ENCODE measurements around the gene DYNC1H1. TPM values are rescaled to one million over a fixed set of nuclear protein-coding genes. Genes with fewer than 3 reads are reported as not detected.

Gene DYNC1H1
- polyA plus RNA-seq, 1 donor (not counting 4 experiments of a cell fraction or from before 2014, with no cell fraction given) = 166 TPM

DNA sequence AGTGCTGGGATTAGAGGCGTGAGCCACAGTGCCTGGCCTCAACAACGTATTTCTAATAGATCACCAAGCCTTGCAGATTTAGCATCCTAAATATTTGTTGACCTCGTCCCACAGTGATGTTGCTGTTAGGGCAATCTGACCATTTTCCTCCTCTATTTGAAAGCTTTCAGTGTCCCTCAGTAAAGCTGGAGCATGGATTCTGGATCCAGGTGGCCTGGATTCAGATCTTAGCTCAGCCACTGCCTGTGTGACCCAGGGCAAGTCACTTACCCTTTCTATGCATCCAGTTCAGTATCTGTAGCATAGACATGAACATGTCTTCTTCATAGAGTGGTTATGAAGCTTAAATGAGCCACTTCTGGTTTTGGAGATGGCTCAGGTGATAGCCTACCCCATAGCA is 126.3 kb downstream of the DYNC1H1 start:
- TF ChIP-seq, protein P1, sequence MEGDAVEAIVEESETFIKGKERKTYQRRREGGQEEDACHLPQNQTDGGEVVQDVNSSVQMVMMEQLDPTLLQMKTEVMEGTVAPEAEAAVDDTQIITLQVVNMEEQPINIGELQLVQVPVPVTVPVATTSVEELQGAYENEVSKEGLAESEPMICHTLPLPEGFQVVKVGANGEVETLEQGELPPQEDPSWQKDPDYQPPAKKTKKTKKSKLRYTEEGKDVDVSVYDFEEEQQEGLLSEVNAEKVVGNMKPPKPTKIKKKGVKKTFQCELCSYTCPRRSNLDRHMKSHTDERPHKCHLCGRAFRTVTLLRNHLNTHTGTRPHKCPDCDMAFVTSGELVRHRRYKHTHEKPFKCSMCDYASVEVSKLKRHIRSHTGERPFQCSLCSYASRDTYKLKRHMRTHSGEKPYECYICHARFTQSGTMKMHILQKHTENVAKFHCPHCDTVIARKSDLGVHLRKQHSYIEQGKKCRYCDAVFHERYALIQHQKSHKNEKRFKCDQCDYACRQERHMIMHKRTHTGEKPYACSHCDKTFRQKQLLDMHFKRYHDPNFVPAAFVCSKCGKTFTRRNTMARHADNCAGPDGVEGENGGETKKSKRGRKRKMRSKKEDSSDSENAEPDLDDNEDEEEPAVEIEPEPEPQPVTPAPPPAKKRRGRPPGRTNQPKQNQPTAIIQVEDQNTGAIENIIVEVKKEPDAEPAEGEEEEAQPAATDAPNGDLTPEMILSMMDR (optimal IDR thresholded peaks at IDR 0.05 in 1 of 3, IDR thresholded peaks at IDR 0.05 in 1 of 3, conservative IDR thresholded peaks at IDR 0.05 in 1 of 3; ENCODE audit: extremely low read depth in 1 of 3, insufficient read depth in 2 of 3, low read length in 3 of 3) = no peak
- TF ChIP-seq EZH2 (IDR thresholded peaks at IDR 0.05; ENCODE audit: low read length) = no peak
- Histone ChIP-seq H3K79me2 (ENCODE audit: control insufficient read depth, insufficient read depth, low read length) (peaks cover 12% of the 10 kb centered on the region), H3K9ac (ENCODE audit: control insufficient read depth, extremely low read depth, insufficient read depth, low read length) (no peak overlapping the region), H3K27ac (ENCODE audit: control insufficient read depth, insufficient read depth, low read length) (no peak overlapping the region), H3K27me3 (ENCODE audit: control insufficient read depth, extremely low read depth, insufficient read depth, low read length) (no peaks in the 10 kb centered on the region), H3K4me1 (ENCODE audit: control insufficient read depth, extremely low read depth, insufficient read depth, low read length) (peaks cover 17% of the 10 kb centered on the region), H3K9me3 (ENCODE audit: control insufficient read depth, low read depth, low read length) (no peaks in the 10 kb centered on the region), H3K9me1 (ENCODE audit: control insufficient read depth, extremely low read depth, insufficient read depth, low read length) (no peaks in the 10 kb centered on the region), H2AFZ (ENCODE audit: control insufficient read depth, low read length) (no peak overlapping the region), H3K4me3 (ENCODE audit: control insufficient read depth in 2 of 3, extremely low read depth in 1 of 3, insufficient read depth in 2 of 3, low read depth in 1 of 3, low read length in 3 of 3) (no peak overlapping the region), H3K36me3 (ENCODE audit: control insufficient read depth in 2 of 2, extremely low read depth in 1 of 2, insufficient read depth in 2 of 2, low read length in 2 of 2) (peaks cover 0 to 2% of the 10 kb centered on the region in 2 experiments), H4K20me1 (ENCODE audit: control insufficient read depth, extremely low read depth, insufficient read depth, low read length) (no peaks in the 10 kb centered on the region), H3K4me2 (ENCODE audit: control insufficient read depth, extremely low read depth, insufficient read depth, low read depth, low read length) (no peak overlapping the region)
- dilution Hi-C loops (cut with MboI; ENCODE audit: extremely low pct_ligation_motif_present, low sequenced_read_pairs) = no loop called here
- FAIRE-seq (no peak), DNase-seq (ENCODE audit: low read depth, low spot score) (no peak)

DNA sequence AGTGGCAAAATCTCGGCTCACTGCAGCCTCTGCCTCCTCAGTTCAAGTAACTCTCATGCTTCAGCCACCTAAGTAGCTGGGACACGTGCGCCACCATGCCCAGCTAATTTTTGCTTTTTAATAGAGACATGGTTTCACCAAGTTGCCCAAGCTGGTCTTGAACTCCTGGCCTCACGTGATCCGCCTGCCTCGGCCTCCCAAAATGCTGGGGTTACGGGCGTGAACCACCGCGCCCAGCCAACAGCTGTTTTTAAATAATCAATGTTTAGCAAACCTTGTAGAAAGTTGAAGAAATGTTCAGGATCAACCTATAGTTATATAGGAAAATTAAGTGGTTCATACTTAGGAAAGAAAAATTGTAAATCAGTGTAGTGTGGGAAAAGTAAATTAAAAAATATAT is 128.4 kb downstream of the DYNC1H1 start:
- Histone ChIP-seq H3K4me3 (ENCODE audit: control insufficient read depth in 2 of 3, extremely low read depth in 1 of 3, insufficient read depth in 2 of 3, low read depth in 1 of 3, low read length in 3 of 3) (no peak overlapping the region), H2AFZ (ENCODE audit: control insufficient read depth, low read length) (no peak overlapping the region), H3K79me2 (ENCODE audit: control insufficient read depth, insufficient read depth, low read length) (no peaks in the 10 kb centered on the region), H3K27ac (ENCODE audit: control insufficient read depth, insufficient read depth, low read length) (no peak overlapping the region), H3K9ac (ENCODE audit: control insufficient read depth, extremely low read depth, insufficient read depth, low read length) (no peak overlapping the region), H3K9me3 (ENCODE audit: control insufficient read depth, low read depth, low read length) (no peaks in the 10 kb centered on the region), H3K9me1 (ENCODE audit: control insufficient read depth, extremely low read depth, insufficient read depth, low read length) (no peaks in the 10 kb centered on the region), H3K4me2 (ENCODE audit: control insufficient read depth, extremely low read depth, insufficient read depth, low read depth, low read length) (no peak overlapping the region), H3K4me1 (ENCODE audit: control insufficient read depth, extremely low read depth, insufficient read depth, low read length) (peaks cover 23% of the 10 kb centered on the region), H3K27me3 (ENCODE audit: control insufficient read depth, extremely low read depth, insufficient read depth, low read length) (no peaks in the 10 kb centered on the region), H3K36me3 (ENCODE audit: control insufficient read depth in 2 of 2, extremely low read depth in 1 of 2, insufficient read depth in 2 of 2, low read length in 2 of 2) (no peaks in the 10 kb centered on the region), H4K20me1 (ENCODE audit: control insufficient read depth, extremely low read depth, insufficient read depth, low read length) (no peaks in the 10 kb centered on the region)
- FAIRE-seq (no peak), DNase-seq (ENCODE audit: low read depth, low spot score) (no peak)
- no peak for TF ChIP-seq EZH2 (IDR thresholded peaks at IDR 0.05; ENCODE audit: low read length)
- TF ChIP-seq, protein P1 (optimal IDR thresholded peaks at IDR 0.05 in 1 of 3, IDR thresholded peaks at IDR 0.05 in 1 of 3, conservative IDR thresholded peaks at IDR 0.05 in 1 of 3; ENCODE audit: extremely low read depth in 1 of 3, insufficient read depth in 2 of 3, low read length in 3 of 3) = no peak
- dilution Hi-C loops (cut with MboI; ENCODE audit: extremely low pct_ligation_motif_present, low sequenced_read_pairs) = no loop called here
